SIG-M5 treated with dmso at 0.1 percent for 504 hours (cell line): ENCODE results near the gene ACTR2.

Experiments used
- DNase-seq: peaks from one replicate; lab custom pipeline; 2025; ENCODE audit not compliant: unreplicated experiment; lab: John Stamatoyannopoulos, UW

The ACTR2 gene

DNA sequence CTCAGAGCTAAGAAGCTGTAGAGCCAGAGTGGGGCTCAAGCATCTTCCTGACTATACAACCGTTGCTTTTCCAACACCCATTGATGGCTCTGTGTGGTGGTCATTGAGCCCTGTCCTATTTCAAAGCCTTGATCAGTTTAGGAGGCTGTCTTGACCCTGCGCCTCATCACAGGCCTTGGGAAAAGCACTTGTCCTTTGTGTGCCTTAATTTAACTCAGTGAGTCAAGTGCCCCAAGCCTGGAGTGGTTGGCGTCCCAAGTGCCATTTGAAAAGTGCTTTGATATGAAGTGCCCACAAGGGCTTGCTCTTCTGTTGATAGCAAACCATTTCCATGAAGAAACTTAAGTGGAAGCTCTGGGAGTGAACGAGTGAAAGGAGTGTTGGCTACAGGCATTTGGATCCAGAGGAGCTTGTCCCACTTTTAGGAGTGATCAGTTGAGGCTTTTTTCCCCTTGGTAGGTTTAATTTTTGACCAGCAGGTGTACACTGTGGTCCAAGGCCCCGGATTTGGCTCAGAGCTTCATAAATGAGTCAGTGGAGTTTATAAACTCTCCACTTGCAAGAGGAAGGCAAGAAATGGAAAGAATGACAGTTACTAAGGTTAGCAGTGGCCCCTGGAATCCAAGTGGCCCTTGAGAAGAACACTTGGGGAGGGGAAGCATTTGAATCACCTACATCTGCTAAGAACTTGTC is 50.3 kb downstream of the ACTR2 start:
- no peak for DNase-seq

DNA sequence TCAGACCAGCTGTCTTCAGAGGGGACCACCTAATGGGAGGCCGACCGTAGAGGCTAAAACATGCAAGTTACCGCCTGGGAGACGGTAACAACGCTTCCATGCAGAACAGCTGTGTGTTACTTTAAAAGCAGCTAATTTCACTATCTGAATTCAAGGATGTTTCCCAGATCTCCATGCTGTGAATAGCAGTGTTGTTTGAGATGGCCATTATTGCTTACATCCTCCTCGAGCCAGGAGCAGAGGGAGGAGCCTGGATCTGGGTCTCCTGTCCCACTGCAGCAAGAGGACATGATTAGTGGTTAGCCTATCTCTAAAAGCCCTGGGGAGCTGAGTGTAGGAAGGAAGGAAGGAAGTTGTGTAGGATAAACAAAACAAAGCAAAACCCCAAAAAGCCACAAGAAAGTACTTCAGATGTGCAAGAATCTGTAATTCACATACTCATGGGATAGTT is 50.9 kb downstream of the ACTR2 start:
- peak; percentile 24 for DNase-seq

DNA sequence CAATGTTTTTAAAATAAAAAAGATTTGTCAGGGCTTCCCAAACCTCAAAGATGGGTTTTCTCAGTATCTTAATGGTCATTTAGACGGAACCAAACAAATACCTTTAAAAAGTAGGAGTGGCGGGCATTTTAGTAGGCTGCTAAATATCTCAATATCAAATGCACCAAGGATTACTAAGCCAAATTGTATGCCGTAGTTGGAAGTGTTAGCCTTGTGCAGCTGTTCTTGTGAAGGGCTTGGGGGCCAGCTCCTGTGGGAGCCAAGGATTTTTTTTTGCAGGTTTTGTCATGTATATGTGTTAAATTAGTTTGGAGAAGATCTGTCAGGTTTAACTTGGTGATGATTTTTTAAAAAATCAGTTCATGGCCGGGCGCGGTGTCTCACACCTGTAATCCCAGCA is 52.1 kb downstream of the ACTR2 start:
- no peak for DNase-seq

DNA sequence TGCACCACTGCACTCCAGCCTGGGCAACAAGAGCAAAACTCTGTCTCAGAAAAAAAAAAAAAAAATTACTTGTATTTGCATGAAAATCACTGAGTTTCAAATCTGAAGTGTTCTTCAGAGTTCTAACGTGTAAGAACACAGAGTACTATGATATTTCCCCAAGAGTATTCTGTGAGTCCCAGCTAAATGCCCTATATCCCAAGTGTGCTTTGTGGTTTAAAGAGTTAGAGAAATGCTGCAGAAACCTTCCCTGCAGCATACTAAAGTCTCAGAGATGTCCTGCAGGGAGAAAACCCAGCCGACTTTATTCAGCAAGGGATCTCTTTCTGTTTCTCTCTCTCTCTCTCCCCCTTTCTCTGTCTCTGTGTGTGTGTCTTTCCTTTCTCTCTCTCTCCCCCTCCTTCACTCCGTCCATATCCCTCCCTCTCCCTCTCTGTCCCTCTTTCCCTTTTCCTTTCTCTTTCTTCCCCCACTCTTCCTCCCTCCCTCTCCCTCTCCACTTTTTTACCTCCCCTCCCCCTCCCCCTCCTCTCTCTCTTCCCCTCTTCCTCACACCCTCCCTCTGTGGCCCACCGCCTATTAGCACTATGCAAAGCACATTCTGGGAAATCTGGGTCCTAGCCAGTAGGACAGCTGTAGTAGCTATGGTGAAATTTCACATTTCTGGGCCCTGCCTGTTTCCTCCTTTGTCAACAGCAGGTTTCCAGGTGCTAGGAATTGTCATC is 54.2 kb downstream of the ACTR2 start:
- DNase-seq: no peak

DNA sequence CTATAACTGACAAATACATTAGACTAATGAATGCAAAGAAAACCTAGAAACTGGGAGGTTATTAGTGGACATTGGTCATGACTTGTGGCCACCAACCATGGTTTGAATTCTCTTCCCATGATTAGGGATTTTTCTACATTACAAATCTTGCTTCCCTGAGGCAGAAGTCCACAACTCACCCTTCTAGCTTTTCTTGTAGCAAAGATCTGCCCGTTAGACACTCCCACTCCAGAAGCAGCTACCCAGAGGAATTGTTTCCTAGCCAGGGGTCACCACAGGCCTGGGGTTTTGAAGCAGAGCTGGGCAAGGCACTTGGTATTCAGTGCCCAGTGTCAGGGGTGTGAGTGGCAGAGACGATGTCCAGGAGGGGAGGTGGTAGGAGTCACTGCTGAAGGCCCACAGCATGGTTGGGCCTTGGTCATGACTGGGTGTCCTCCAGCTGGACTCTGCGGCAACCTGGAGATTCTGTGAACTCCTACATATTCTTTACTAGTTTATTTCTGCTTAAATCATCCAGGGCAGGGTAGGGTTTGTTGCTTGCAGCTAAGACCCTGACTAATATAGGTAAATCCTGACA is 54.9 kb downstream of the ACTR2 start:
- no peak for DNase-seq

DNA sequence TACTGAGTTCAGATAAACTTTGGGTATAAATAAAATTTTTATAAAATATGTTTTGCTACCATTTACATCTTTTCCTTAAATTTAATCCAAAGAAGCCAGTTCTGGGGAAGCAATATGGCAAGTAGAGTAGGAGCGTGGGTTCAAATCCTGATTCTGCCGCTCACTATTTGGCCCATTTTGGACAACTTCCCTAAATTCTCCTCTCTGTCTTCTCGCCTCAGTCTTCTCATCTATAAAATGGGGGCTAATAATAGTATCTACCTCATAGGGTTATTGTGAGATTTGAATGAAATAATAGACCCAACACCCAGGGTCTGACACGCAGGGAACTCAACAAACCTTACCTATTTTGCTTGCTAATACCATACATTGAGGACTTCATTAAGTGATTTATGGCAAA is 59.7 kb downstream of the ACTR2 start:
- no peak for DNase-seq

DNA sequence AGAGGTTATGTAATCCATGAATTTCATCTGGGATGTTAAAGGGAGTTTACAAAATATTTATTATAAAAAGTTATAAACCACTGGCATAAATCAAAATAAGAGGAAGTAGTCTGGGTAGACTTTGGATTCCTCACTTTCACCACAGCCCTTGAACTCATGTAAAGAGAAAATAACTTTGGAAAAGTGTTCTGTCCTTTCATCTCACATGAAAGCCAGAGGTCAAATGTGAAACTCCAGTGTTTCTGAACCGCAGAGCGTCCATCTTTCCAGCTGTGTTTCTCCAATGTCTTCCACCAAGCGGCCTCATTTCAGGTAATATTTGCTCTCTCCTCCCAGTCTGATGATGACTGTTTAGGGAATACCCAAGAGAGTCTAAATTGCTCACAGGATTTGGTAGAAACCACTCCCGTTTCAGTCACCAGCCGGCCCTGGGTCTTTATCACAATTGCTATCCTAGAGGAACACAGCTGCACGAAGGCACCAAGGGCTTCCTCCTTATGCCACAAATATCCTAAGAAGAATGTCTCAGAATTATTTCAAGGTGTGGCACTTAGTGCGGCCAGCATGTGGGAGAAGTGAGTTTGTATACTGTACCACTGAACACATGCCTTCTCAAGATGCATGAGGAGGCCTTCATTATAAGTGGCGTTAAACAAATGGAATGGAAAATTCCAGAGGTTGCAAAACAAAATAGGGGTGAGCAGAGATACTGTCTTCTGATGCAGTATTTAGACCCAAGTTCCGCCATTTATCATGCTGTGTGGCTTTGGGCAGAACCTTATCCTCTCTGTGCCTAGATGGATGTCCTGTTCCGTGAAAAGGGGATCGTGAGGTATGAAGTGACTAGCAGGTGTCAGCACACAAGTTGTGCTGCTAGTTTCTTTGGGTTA is 63.8 kb downstream of the ACTR2 start:
- DNase-seq: no peak

DNA sequence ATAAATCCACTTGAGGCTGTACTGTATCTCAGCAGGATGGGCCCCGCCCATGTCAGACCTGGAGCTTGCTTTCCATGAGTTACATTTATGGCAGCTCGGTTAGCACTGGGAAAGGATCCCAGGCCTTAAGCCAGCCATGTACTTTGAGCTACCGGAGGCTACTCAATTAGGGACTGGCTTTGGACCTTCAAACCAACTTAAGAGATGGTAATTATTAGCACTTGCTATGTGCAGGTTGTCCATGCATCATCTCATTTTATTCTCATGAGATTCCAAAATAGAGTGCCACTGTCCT is 64.4 kb downstream of the ACTR2 start:
- no peak for DNase-seq

DNA sequence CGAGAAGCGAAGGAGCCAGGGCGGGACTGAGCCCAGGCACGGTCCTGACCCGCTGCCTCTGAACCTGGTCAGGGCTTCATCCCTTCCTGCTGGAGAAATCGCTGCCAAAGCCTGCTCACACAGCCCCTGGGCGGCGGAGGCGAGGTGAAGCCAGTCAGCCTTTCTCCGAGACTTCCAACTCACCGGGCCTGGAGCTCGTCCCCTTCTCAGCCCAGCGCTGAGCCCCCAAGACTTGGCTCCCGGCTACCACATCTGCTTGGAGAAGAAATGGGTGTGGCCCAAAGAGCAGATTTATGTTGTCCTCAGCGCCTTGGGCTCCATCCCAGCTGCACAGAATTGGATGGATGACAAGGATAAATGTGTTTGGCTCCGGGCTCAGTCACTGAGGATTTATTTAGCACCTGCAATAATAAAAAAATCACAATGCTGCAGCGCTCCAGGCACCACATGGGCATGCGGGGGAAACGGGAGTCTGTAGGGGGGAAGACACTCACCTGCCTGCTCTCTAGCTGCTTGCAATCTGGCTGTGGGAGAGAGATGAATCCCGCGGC is 64.9 kb downstream of the ACTR2 start:
- no peak for DNase-seq

DNA sequence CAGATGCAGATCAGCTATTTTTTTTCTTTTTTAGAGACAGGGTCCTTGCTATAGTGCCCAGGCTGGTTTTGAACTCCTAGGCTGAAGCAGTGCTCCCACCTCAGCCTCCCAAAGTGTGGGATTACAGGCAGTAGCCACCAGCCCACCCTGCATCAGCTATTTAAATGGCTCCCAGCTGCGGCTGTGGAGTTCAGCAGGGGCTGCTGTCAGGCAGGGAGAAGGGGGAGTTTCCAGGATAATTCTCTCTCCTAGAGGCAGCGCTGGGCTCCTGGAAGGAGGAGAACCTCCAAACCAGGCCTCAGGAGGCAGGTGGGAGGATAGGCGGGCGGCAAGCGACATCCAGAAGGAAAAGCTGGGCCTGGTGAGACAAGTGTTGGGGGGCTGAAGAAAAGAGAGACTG is 65.7 kb downstream of the ACTR2 start:
- no peak for DNase-seq

DNA sequence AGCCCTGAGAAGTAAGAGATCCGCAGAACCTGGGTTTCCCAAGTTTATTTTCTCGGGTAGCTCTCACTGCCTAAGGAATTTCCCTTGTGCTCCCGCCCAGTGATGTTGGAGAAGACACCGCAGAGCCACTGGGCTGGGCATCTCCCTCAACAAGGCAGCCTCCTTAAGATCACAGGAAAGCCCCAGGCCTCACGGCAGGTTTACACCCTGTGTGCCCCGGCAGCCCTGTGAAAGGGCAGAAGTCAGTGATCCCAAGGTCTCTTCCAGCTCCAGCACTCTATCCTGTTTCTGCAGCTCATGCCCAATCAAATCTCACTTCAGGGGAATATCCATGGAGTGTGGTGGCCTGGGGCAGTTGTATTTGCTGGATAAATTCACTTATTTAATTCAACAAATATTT is 66.5 kb downstream of the ACTR2 start:
- DNase-seq: no peak

DNA sequence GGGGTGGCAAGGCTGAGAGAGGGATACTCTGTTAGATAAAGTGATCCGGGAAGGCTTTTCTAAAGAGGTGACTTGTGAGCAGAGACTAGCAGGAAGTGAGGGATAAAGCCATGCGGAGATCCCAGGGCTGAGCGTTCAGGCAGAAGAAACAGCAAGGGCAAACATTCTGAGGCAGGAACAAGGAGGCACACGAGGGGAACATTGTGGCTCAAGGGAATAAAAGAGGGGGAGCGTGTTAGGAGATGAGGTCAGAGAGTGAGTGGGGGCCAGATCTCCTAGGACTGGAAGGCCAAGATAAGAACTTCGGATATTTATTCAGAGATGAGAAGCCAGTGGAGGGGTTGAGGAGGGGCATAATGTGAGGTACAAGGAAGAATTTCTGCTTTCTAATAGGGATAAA is 67.1 kb downstream of the ACTR2 start:
- no peak for DNase-seq

DNA sequence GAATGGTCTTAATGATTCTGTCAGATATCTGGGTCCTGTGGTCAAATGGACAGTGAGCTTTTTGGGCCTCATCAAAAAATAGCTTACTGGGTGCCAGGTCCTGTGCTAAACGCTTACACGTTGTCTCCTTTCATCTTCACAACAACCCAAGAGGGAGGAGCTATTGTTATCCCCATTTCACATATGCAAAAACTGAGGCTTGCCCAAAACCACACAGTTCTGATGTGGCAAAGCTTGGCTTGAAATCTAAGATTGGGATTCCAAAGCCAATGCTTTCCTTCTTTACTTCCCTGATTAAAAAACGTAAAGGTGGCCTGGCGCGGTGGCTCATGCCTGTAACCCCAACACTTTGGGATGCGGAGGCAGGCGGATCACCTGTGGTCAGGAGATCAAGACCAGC is 69.3 kb downstream of the ACTR2 start:
- DNase-seq: no peak

DNA sequence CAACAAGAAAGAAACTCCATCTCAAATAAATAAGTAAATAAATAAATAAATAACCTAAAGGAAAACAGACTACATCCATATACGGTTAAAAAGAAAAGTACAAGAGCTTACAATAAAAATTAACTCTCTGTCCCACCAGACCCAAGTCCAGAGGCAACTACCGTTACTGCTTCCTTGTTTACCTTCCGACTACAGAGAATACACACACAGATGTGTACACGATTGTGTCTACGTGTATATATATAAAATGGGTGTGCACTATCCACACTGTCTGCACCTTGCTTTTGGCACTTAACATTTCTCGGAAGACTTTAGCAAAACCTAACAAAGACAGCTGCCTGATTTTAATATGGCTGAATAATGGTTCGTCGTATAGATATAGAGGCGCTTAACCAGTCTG is 69.9 kb downstream of the ACTR2 start:
- no peak for DNase-seq

DNA sequence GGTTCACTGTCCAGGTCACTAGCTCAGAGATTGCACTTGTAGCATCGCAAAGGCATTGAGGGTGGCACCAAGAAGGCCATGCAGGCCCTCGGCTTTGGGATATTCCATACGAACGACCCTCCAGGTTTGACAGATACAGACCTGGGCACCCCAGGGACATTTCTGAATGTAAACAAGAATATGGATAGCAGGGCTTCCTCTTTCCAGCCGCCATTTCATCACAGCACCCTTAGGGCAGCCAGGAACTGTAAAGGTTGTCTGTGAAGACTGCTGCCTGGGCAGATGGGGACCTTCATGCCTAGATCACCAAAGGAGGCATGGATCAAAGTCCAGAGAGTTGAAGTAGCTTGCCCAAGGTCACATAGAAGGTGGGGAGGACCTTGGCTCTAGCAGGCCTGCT is 70.5 kb downstream of the ACTR2 start:
- no peak for DNase-seq

DNA sequence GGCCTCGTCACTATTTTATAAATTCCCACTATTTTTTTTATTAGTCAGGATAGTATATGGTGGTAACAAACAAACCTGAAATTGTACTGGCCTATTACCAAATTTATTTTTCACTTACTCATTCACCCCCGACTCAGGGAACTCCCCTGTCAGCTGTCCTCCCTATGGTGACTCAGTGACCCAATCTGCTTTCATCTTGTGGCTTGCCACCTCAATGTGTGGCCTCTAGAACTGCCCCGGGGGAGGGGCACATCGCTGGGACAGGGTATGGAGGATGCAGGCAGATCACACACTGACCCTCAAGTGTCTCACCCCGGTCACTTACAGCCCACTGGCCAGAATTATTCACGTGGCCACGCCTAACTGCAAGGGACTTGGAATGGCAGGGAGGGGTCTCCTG is 71.6 kb downstream of the ACTR2 start:
- DNase-seq: no peak

DNA sequence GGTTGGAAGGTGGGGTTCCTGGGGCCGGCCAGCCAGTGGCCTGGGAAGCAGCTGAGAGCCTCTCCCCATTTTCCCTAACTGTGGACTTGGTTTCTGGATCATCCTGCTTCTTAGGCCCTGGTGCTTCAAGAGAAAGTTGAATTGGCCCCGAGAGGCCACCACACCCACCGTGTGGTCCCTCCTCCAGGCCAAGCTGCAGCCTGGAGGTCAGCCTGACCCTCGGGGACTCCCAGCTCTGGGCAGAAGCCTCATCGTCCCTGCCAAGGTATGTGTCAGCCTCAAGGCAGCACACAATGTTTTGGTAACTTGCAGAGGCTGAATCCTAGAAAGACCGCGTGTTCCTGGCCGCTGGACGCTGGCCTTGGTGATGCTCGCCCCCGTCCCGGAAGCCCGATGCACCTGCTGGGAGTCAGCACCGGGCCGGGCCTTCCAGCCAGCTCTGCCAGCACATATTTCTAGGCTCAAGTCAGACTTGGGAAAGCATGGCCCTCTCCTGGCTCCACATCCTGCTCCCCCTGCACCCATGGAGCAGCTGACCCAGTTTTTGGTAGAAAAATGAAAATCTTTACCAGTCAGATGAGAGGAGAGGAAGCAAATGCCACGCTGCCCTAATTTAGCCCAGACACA is 72.6 kb downstream of the ACTR2 start:
- no peak for DNase-seq

DNA sequence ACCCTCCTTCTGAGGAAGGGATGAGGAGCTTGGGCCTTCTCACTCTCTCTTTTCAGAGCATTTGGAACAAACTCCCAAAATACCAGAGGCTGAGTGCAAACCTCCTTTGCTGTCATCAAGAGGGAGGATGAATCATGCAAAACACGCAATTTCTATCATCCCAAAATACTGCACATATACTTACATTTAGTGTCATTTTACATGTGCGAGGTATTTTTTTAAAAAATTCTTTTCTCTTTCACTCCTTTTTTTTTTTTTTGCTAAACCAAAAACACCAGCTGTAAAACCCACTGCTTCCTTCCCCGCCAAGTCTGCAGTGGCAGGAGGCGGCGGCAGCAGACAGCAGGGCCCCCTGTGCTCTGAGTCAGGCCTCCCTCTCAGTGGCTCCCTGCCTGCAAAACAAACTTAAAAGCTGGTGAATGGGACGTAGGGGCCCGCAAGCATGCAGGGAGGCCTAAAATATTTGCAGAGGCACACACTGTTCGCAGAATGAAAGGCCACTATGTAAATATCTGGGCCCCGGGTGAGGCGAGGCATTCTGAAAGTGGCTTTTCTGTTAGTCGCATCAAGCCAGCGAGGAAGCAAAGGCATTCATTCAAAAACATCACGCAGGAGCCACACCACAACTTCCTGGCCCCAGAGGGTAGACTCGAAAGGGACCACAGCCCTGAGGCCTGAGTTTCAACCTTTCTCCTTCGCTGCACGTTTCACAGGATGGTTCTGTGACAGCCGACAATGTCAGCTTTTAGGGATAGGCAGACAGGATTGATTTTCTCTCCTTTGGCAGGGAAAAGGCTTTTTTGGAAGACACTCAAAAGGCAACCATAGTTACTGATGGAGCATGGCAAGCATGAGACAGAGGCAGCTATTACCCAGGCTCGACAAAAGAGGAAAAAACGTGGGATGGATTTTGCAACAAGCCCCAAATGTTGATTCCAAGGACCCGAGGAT is 73.4 kb downstream of the ACTR2 start:
- DNase-seq: peak; percentile 79

DNA sequence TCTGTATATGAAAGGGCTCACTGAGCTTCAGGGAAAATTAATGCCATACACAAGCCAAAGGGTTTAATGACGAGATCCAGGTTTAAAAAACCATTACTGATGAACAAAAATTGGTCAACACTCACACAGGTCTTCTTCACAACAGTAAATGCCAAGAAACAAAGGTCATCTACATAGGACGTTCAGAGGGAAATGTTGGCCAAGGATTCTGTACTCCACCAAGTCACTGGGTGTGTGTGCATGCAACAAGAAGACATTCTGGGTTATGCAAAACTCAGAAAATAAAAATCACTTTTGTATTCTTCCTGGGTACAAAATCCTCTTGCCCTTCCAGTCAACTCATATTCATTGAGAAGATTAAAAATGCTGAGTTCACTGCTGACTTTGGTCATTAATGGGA is 78.3 kb downstream of the ACTR2 start:
- no peak for DNase-seq

DNA sequence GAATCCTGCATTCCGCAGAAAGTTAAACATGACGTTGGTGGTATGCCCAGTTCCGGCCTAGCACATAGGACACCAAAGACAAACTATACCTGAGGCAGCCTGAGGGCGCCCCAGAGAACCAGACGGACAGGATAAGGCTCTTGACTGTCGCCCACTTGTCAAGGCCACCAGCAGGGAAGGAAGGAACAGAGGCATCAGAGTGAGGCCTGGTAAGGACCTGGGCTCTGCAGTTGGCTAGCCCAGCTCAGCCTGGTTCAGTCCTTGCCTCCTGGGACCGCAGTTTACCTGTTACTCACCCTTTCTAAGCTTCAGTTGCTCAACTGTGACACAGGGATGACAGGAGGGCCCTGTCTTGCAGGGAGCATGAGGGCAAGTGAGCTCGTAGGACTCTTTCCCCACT is 82.1 kb downstream of the ACTR2 start:
- peak; percentile 50 for DNase-seq
